HAP-1 (cell line): ENCODE results near the gene MDGA2.
"Not testable (repeated sequence)": the region's sequence is repeated elsewhere in the genome, so short reads cannot be mapped to it uniquely, and the experiment has no call there.

Experiments used
- DNase-seq, 2 experiments: peaks; one replicate each; pipeline ENCODE4 v3.0.0-alpha.2; 2016 to 2020; ENCODE audit warnings: low spot score in 2 of 2
- H3K27me3 ChIP-seq: fragments of 250-450 bp; sonication (Bioruptor Pico); 2 replicates; pipeline ENCODE4 v1.5.1; 2020; ENCODE audit warnings: low read depth, mild to moderate bottlenecking, moderate library complexity
- H3K36me3 ChIP-seq: fragments of 250-450 bp; sonication (Bioruptor Pico); replicated peaks from 2 replicates; pipeline ENCODE4 v1.5.1; 2020; ENCODE audit warnings: mild to moderate bottlenecking
- H3K4me1 ChIP-seq: fragments of 250-450 bp; sonication (Bioruptor Pico); 2 replicates; pipeline ENCODE4 v1.5.1; 2020; ENCODE audit warnings: mild to moderate bottlenecking
- H3K4me3 ChIP-seq: fragments of 250-450 bp; sonication (Bioruptor Pico); 2 replicates; pipeline ENCODE4 v1.5.1; 2020; ENCODE audit warnings: mild to moderate bottlenecking, moderate library complexity
- H3K9me3 ChIP-seq: fragments of 250-450 bp; sonication (Bioruptor Pico); 2 replicates; pipeline ENCODE4 v1.5.1; 2020; ENCODE audit warnings: mild to moderate bottlenecking, moderate library complexity
- in situ Hi-C: fragments of 300-500 bp; cut with MboI; formaldehyde crosslinking; loops from 3 replicates; pipeline ENCODE4 v1.14.3; 2020; ENCODE audit warnings: low sequenced_read_pairs, inconsistent platforms, mixed read lengths

Gene MDGA2

GRCh38 chr14:47662466-47662865 lies 12.9 kb downstream of the MDGA2 start:
- no peaks in the 10 kb centered on the region for H3K9me3 ChIP-seq
- no peaks in the 10 kb centered on the region for H3K27me3 ChIP-seq
- no peaks in the 10 kb centered on the region for H3K36me3 ChIP-seq
- no peaks in the 10 kb centered on the region for H3K4me1 ChIP-seq
- in situ Hi-C loops = no loop called here
- H3K4me3 ChIP-seq = no peak overlapping the region
- DNase-seq = no peak

GRCh38 chr14:47660158-47660557 lies 15.2 kb downstream of the MDGA2 start:
- Histone ChIP-seq H3K27me3 (no peaks in the 10 kb centered on the region), H3K9me3 (no peaks in the 10 kb centered on the region), H3K4me1 (no peaks in the 10 kb centered on the region), H3K4me3 (no peak overlapping the region), H3K36me3 (no peaks in the 10 kb centered on the region)
- in situ Hi-C loops = no loop called here
- DNase-seq = no peak

GRCh38 chr14:47658041-47658440 lies 17.4 kb downstream of the MDGA2 start:
- no peak for DNase-seq
- Histone ChIP-seq H3K4me1 (no peaks in the 10 kb centered on the region), H3K27me3 (no peaks in the 10 kb centered on the region), H3K36me3 (no peaks in the 10 kb centered on the region), H3K9me3 (no peaks in the 10 kb centered on the region), H3K4me3 (no peak overlapping the region)
- in situ Hi-C loops = no loop called here

GRCh38 chr14:47657143-47657542 lies 18.3 kb downstream of the MDGA2 start:
- in situ Hi-C loops = no loop called here

GRCh38 chr14:47651337-47651736 lies 24.1 kb downstream of the MDGA2 start:
- Histone ChIP-seq H3K9me3 (no peaks in the 10 kb centered on the region), H3K4me1 (no peaks in the 10 kb centered on the region), H3K4me3 (no peak overlapping the region), H3K27me3 (no peaks in the 10 kb centered on the region), H3K36me3 (no peaks in the 10 kb centered on the region)
- no peak for DNase-seq
- in situ Hi-C loops = no loop called here

More at GRCh38 chr14:47657143-47657542, 18.3 kb downstream of the MDGA2 start:
- no peaks in the 10 kb centered on the region for H3K36me3 ChIP-seq
- H3K27me3 ChIP-seq = no peaks in the 10 kb centered on the region
- no peak for DNase-seq
- H3K4me3 ChIP-seq = no peak overlapping the region
- H3K9me3 ChIP-seq = no peaks in the 10 kb centered on the region
- H3K4me1 ChIP-seq = no peaks in the 10 kb centered on the region

- in situ Hi-C loops = no loop called here
- Histone ChIP-seq H3K4me1 (no peaks in the 10 kb centered on the region), H3K36me3 (no peaks in the 10 kb centered on the region)
Measured at GRCh38 chr14:47637753-47638152, 37.7 kb downstream of the MDGA2 start.

GRCh38 chr14:47626151-47627035 lies 49.0 kb downstream of the MDGA2 start:
- no peak for DNase-seq
- in situ Hi-C loops = no loop called here
- Histone ChIP-seq H3K9me3 (no peaks in the 10 kb centered on the region; the same call in 1 of the 2 replicates), H3K4me1 (no peaks in the 10 kb centered on the region), H3K4me3 (no peak overlapping the region), H3K27me3 (no peaks in the 10 kb centered on the region), H3K36me3 (no peaks in the 10 kb centered on the region)

More at GRCh38 chr14:47637753-47638152, 37.7 kb downstream of the MDGA2 start:
- DNase-seq = no peak
- Histone ChIP-seq H3K9me3 (no peaks in the 10 kb centered on the region), H3K4me3 (no peak overlapping the region), H3K27me3 (no peaks in the 10 kb centered on the region)

GRCh38 chr14:47624126-47624525 lies 51.3 kb downstream of the MDGA2 start:
- H3K4me1 ChIP-seq, H3K27me3 ChIP-seq, H3K9me3 ChIP-seq, DNase-seq, H3K4me3 ChIP-seq, H3K36me3 ChIP-seq, in situ Hi-C loops: not testable (repeated sequence)

GRCh38 chr14:47619392-47619791 lies 56.0 kb downstream of the MDGA2 start:
- H3K4me3 ChIP-seq = no peak overlapping the region
- no peaks in the 10 kb centered on the region; the same call in 1 of the 2 replicates for H3K9me3 ChIP-seq
- in situ Hi-C loops = no loop called here
- no peaks in the 10 kb centered on the region for H3K27me3 ChIP-seq
- no peaks in the 10 kb centered on the region for H3K36me3 ChIP-seq
- no peaks in the 10 kb centered on the region for H3K4me1 ChIP-seq
- DNase-seq = no peak

GRCh38 chr14:47606566-47606965 lies 68.8 kb downstream of the MDGA2 start:
- peaks cover 3% of the 10 kb centered on the region; the same call in 1 of the 2 replicates for H3K9me3 ChIP-seq
- H3K27me3 ChIP-seq = no peaks in the 10 kb centered on the region
- H3K4me1 ChIP-seq = no peaks in the 10 kb centered on the region
- H3K36me3 ChIP-seq = no peaks in the 10 kb centered on the region
- in situ Hi-C loops = no loop called here
- no peak overlapping the region for H3K4me3 ChIP-seq
- DNase-seq = no peak

GRCh38 chr14:47596860-47597259 lies 78.5 kb downstream of the MDGA2 start:
- no peak overlapping the region for H3K4me3 ChIP-seq
- H3K4me1 ChIP-seq = no peaks in the 10 kb centered on the region
- in situ Hi-C loops = no loop called here
- no peaks in the 10 kb centered on the region for H3K27me3 ChIP-seq
- H3K9me3 ChIP-seq = no peaks in the 10 kb centered on the region
- H3K36me3 ChIP-seq = no peaks in the 10 kb centered on the region
- no peak for DNase-seq

GRCh38 chr14:47596232-47596631 lies 79.2 kb downstream of the MDGA2 start:
- no peak for DNase-seq
- Histone ChIP-seq H3K27me3 (no peaks in the 10 kb centered on the region), H3K4me3 (no peak overlapping the region), H3K4me1 (no peaks in the 10 kb centered on the region), H3K9me3 (no peaks in the 10 kb centered on the region), H3K36me3 (no peaks in the 10 kb centered on the region)
- in situ Hi-C loops = no loop called here

GRCh38 chr14:47595552-47595951 lies 79.9 kb downstream of the MDGA2 start:
- DNase-seq = no peak
- no peaks in the 10 kb centered on the region for H3K36me3 ChIP-seq
- H3K27me3 ChIP-seq = no peaks in the 10 kb centered on the region
- H3K4me1 ChIP-seq = no peaks in the 10 kb centered on the region
- in situ Hi-C loops = no loop called here
- H3K9me3 ChIP-seq = no peaks in the 10 kb centered on the region
- no peak overlapping the region for H3K4me3 ChIP-seq

- no peaks in the 10 kb centered on the region for H3K9me3 ChIP-seq
- H3K27me3 ChIP-seq = no peaks in the 10 kb centered on the region
- no peaks in the 10 kb centered on the region for H3K36me3 ChIP-seq
- H3K4me1 ChIP-seq = no peaks in the 10 kb centered on the region
- no peak overlapping the region for H3K4me3 ChIP-seq
- in situ Hi-C loops = no loop called here
- no peak for DNase-seq
Measured at GRCh38 chr14:47590767-47591495, 84.5 kb downstream of the MDGA2 start.
